HG03139 (cell line): ENCODE data around the gene ZNF771.
"Not testable (repeated sequence)": the region's sequence is repeated elsewhere in the genome, so short reads cannot be mapped to it uniquely, and the experiment has no call there.

Experiments
- ATAC-seq: cut with Tn5 transposase; IDR thresholded peaks from one replicate; pipeline ENCODE4 v1.9.1; 2021; ENCODE audit not compliant: unreplicated experiment

The ZNF771 gene

DNA sequence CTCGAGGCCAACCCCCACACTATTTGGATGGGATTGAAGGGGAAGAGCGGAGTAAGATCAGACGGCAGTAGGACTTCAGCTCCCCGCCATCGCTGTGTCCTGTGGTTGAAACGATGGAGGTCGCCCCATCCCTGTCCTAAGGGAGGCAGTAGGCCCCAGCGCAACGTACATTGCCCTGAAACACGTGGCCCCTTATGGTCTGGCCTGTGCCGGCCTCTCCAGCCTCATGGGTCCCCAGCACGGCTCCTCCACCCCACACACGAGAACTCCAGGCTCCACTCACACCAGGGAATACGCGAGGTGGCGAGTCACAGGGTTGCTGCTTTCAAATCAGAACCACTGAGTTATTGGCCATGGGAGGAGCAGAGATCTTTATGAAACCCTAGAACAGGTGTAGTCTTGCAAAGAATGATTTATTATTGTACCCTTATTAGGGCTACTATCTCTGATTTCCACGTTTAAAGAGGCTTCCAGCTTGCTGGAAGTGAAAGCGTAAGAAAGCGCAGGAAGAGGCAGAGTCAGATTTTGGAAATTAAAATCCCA is 23.1 kb downstream of the ZNF771 start:
- ATAC-seq: peak; percentile 3

DNA sequence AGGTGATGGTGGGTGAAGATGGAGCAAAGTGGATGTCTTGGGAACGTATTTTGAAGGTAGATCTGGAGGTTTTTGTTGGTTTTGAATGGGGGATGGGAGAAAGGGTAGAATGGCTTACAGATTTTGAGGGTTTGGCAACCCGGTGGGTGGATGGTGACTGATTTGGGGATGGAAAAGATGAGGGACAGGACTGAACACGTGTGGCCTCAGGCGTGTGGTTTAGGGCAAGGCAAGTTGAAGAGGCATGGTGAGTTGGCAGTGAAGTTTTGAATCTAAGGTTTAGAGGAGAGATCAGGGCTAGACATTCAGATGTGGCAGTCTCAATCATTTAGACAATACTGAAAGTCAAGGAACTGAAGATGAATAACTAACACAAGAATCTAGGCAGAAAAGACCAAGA is 27.4 kb downstream of the ZNF771 start:
- ATAC-seq: no peak

DNA sequence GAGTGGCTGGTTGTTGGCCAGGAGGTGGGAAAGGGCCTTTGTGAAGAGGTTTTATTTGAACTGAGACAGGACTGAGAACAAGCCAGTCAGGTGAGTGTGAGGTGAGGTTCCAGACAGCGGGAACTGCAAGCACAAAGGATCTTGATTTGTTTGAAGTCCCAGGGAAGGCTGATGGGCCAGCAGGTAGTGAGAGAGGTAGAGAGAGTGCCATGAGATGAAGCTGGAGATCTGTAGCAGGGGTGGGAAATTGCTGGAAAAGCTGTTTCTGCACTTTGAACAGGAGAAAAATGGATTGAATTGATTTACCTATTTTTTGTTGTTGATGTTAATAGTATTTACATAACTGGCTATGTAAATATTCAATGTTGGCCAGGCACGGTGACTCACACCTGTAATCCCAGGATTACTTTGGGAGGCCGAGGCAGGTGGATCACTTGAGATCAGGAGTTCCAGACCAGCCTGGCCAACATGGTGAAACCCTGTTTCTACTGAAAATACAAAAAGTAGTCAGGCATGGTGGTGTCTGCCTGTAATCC is 30.2 kb downstream of the ZNF771 start:
- no peak for ATAC-seq

DNA sequence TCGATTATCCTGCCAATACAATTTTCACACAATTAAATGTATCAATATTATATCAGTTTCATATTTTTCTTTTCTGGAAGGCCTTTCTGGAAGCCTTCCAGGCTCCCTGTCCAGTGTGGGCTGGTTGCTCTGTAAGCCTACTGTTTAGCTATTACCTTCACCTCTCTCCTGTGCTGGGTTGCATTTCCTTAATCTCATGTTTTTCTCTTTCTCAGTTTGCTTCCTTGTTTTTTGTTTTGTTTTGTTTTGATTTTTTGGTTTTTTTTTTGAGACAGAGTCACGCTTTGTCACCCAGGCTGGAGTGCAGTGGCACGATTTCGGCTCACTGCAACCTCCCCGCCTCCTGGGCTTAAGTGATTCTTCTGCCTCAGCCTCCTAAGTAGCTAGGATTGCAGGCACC is 31.4 kb downstream of the ZNF771 start:
- no peak for ATAC-seq

DNA sequence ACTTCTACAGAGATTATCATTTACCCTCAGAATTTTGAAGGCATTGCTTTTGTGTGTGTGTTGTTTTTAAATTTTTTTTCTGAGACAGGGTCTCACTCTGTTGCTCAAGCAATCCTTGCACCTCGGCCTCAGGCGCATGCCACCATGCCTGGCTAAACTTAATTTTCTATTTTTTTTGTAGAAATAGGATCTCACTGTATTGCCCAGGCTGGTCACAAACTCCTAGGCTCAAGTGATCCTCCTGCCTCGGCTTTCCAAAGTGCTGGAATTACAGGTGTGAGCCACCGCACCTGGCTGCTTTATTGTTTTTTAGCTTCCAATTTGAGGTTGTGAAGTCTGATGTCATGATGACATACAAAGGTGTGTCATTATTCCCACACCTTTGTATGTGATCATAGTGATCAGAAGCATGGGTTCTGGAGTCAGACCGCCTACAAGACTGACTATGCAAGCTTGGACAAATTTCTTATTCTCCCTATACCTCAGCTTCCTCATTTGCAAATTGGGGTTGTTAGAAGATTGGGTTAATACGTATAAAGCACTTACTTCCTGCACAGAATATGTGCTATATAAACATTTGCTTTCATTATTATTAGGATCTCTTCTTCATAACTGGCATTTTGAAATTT is 32.4 kb downstream of the ZNF771 start:
- no peak for ATAC-seq

DNA sequence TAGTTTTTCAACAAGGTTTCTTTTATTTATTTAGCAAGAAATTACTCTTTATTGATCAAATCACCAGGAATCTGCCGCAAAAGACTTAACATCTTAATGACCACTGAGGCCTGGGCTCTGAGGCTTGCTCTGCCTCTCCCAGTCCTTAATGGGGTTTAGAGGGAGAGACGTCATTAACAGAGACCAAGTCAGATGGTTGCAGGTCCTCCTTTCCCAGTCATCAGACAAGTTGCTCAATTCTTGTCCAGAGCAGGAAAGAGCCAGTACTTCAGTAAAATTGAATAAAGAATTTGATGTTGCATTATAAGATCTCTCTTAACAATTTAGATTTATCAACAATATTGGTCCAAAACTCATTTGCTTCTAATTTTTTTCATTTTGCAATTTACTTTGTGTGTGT is 36.2 kb downstream of the ZNF771 start:
- ATAC-seq: no peak

DNA sequence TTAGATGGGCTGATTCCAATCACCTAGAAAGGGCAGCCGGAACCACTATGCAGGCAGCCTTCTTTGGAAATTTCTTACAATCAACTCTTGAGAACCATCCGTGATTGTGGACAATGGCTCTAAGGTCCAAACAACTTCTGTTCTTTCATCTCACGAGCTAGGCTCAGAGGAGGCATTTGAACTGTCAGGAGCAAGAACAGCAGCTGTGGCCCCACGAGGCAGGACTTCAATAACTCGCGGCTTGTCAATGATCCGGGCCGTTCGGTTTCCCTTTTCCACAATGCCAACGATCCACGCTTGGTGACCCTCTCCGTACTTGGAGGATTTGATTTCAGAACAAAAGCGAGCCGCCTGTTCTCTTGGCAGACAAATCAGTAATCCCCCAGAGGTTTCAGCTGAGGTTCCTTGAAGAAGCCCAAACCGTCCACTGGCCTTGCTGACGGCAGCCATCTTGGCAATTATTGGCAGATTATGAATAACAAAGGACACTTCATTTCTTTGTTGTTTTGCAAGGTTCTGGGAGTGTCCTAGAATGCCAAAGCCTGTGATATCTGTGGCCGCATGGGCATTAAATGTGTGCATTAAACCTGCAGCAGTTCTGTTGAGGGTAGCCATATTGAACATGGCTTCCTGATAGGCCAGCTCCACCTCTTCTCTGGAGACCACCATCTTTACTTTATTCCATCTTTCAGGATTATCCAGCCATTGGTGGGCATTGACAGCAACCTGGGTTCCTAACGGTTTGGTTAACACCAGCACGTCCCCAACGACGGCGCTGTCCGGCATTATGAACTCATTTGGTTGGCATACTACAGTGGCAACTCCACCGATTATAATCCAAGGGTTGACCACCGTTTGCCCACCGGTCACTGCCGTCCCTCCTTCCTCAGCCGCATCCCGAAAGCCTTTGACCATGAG is 37.1 kb downstream of the ZNF771 start:
- ATAC-seq: no peak

DNA sequence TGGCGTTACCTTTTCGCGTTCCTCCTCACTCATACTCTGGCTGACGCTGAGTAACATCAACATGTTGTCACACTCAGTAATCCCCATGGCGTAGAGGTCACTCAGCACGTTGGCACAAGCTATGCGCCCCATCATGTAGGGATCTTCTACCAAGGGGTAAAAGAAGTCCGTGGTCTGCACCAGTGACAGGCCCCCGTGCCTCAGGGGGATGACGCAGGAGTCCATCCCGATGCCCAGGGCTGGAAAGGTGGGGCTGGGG is 37.7 kb downstream of the ZNF771 start:
- no peak for ATAC-seq

DNA sequence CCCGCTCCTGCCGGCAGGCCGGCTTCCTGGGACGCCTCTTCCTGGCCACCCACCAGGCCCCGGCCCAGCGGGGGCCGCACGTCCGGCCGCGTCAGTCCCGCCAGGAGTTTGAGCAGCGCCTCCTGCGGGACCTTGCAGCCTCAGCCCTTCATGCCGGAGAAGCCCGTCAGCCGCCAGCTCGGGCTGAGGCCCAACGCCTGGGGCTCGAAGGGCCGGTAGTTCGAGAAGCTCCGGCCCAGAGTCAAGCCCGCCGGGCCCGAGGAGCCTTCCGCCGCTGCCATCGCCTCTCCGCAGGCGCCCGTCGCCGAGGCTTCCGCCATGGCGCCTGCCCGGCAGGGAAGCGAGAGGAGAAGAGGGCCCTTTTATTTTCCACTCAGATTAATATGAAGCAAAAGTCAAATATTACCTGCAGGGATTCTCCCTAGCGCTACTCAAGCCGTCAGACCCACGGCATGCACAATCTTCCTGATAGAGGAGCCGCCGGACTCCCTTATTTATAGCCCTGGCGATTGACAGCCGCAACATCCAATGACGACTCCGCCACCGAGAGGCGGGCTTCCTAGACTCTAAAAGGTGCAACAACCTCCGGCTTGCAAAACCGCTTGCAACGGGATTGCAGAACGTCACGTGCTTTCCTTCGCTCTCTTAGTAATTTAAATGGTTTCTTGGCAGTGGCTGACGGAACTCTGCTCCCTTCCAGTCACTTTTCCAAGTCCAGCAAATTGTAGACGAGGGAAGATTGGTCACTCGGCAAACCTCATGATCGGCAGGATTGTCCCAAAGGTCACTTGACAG is 38.2 kb downstream of the ZNF771 start, which contains the start of gene SEPHS2:
TSS of gene SEPHS2 (minus strand) at position 467 of the 795 bp plus-strand sequence. CDS start at position 320, 147 bp downstream.
- ATAC-seq: no peak

DNA sequence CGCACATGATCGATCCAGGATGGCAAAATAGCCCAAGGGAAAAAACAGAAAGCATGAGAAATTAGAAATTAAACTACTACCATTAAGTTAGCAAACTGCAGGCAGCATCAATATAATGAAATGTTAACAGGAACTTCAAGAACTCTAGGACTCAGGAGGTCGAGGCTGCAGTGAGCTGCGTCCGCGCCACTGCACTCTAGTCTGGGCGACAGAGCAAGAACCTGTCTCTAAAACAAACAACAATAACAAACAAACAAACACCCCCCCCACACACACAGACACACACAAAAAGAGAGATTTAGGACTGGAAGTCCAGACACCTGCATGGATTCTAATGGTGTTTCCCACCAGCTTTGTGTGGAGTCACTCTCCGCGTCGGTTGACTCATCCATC is 38.8 kb downstream of the ZNF771 start:
- no peak for ATAC-seq

DNA sequence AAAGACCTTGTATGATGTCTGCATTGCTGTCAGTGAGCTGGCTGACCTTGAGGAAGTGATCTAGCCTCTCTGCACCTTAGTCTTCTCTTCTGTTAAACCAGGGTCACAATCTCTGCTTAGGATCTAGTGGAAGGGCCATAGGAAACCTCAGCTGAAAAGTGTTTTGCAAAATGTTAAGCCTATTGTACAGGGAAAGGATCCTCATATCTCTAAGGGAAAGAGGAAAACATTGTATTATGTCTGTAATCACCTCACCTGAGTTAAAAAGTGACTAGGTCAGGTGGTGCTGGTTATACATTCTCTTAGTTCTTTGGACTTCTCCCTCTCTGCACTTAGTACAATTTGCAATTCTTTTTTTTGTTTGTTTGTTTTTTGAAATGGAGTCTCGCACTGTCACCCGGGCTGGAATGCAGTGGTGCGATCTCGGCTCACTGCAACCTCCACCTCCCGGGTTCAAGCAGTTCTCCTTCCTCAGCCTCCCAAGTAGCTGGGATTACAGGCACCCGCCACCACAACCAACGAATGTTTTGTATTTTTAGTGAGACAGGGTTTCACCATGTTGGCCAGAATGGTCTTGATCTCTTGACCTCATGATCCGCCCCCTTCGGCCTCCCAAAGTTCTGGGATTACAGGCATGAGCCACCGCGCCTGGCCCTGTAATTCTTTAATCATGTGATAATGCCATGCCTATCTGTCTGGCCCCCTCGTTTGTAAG is 40.3 kb downstream of the ZNF771 start:
- ATAC-seq: no peak

DNA sequence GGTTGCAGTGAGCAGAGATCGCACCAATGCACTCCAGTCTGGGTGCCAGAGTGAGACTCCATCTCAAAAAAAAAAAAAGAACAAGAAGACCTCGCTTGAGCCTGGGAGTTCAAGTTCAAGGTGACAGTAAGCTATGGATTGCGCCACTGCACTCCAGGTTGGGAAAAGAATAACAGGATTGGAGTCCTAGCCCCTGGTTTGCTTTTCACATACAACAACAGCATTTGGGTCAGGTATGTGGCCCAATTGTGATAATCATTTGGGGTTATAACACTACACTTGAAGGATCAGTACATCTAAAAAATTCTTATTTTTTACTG is 41.7 kb downstream of the ZNF771 start:
- no peak for ATAC-seq

DNA sequence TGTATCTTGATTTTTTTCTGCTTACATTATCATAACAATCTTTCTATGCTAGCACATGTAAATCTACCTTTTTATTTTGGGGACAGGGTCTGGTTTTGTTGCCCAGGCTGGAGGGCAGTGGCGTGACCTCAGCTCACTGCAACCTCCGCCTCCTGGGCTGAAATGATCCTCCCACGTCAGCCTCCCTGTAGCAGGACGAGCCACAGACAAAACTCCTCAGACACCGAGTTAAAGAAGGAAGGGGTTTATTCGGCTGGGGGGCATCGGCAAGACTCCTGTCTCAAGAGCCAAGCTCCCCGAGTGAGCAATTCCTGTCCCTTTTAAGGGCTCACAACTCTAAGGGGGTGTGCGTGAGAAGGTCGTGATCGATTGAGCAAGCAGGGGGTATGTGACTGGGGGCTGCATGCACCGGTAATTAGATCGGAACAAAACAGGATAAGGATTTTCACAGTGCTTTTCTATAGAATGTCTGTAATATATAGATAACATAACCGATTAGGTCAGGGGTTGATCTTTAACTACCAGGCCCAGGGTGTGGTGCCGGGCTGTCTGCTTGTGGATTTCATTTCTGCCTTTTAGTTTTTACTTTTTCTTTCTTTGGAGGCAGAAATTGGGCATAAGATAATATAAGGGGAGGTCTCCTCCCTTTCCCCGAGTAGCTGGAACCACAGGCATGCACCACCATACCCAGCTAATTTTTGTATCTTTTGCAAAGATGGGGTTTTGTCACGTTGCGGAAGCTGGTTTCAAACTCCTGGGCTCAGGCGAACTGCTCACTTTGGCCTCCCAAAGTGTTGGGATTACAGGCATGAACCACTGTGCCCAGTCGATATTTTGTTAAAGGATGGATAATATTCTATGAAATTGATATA is 45.5 kb downstream of the ZNF771 start:
- ATAC-seq: not testable (repeated sequence)

DNA sequence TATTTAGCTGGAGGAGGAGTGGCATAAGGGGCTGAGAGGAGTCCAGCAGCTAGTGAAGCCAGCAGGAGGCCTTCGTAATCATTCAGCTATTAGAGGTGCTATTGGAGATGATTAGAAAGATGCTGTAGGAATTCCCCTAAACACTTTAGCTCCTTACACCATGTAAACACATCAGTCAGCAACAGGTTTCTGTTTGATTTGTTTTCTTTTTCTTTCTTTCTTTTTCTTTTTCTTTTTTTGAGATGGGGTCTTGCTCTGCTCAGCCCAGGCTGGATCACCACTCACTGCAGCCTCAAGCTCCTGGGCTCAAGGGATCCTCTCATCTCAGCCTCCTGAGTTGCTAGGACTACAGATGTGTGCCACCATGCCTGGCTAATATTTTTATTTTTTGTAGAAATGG is 48.9 kb downstream of the ZNF771 start:
- ATAC-seq: no peak

DNA sequence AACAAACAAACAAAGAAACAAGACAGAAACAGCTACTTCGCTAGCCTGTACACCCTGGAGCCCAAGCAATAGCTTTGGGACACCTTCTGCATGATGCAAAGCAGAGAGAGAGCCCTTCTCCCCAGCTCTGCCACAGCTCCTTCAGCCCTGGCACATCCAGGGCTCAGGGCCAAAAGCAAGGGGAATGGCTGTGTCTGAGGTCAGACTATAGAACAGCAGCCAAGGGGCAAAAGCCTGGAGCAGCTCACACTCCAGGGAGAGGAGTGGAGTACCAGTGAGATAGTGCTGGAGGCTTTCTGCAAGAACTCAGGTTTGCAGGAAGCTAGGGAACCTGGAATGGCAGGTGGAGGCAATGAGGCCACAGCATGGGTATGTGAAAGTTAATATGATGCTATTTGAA is 49.9 kb downstream of the ZNF771 start:
- no peak for ATAC-seq

DNA sequence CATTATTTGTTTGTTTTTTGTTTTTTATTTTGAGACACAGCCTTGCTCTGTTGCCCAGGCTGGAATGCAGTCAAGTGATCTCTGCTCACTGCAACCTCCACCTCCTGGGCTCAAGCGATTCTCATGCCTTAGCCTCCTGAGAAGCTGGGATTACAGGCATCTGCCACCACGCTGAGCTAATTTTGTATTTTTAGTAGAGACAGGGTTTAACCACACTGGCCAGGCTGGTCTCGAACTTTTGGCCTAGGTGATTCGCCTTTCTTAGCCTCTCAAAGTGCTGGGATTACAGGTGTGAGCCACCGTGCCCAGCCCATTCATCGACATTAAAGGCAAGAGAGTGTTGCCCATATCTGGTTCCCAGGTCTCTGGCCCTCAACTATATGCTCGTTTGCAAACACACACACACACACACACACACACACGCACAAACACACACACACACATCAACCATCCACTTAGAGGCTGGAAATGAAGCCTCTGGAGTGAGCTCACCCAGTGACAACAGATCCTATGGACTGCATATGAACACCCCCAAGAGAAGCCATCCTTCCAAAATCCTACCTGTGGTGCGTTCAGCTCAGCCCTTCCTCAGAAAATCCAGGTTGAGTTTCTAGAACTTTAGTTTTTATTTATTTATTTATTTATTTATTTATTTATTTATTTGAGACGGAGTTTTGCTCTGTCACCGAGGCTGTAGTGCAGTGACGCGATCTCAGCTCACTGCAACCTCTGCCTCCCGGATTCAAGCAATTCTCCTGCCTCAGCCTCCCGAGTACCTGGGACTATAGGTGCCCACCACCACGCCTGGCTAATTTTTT is 50.5 kb downstream of the ZNF771 start:
- ATAC-seq: no peak

DNA sequence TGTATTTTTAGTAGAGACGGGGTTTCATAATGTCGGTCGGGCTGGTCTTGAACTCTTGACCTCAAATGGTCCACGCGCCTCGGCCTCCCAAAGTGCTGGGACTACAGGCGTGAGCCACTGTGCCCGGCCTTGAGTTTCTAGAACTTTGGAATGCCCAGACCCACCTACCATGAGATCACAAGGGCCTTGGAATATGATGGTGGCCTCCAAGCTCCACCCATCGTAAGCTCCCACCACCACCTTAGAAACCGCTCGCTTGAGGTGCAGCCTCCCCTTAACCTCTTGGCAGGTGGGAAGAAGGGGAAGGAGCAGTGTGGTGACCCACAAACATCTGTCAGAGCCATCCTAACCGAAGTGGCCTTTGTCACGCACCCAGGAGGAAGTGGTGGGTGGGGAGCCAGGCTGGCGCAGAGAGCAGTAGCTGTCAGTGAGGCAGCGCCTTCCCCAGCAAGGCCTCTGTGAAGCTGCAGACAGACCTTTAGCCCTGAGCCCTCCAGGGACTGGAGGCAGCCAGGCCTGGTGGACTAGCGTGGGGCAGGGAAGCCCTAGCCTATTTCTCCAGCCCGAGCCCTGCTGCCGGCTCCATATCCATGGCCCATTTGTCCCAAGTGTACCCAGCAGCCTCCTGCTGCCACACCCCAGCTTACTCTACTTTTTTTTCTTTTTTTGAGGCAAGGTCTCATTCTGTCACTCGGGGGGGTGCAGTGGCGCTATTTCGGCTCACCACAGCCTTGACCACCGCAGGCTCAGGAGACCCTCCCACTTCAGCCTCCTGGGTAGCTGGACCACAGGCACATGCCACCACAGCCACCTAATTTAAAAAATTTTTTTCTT is 51.4 kb downstream of the ZNF771 start:
- ATAC-seq: peak; percentile 86

DNA sequence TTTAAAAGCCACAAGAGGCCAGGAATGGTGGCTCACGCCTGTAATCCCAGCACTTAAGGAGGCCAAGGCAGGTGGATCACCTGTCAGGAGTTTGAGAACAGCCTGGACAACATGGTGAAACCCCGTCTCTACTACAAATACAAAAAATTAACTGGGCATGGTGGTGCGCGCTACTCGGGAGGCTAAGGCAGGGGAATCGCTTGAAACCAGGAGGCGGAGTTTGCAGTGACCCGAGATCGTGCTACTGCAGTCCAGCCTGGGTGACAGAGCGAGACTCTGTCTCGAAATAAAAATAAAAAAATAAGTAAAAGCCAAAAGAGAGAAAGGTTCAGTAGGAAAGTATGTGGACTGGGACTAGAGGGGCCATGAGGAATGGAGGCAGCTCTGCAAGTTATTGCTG is 52.0 kb downstream of the ZNF771 start:
- no peak for ATAC-seq
